ENCODE results near the gene MAP2K3.
"Not testable (repeated sequence)": the region's sequence is repeated elsewhere in the genome, so short reads cannot be mapped to it uniquely, and the experiment has no call there.

Gene MAP2K3

GRCh38 chr17:21304091-21304490 lies 19.6 kb downstream of the MAP2K3 start:
- H3K9me3 ChIP-seq (ENCODE audit: control insufficient read depth, low read length), result no peaks in the 10 kb centered on the region
- H3K4me3 ChIP-seq (ENCODE audit: insufficient read depth, low read depth, low read length), result no peak overlapping the region
- H3K27me3 ChIP-seq (ENCODE audit: control insufficient read depth, insufficient read depth, low read length, poor library complexity, severe bottlenecking), result no peaks in the 10 kb centered on the region
- no peak overlapping the region for H3K27ac ChIP-seq (ENCODE audit: insufficient read depth, low read depth, low read length, poor library complexity, severe bottlenecking)
- H3K36me3 ChIP-seq (ENCODE audit: control insufficient read depth, insufficient read depth, low read length), result peaks cover 9% of the 10 kb centered on the region
- WGBS, 2 experiments, result 82 to 84% methylated on average over 9 of the region's 9 CpGs
- no peaks in the 10 kb centered on the region for H3K4me1 ChIP-seq (ENCODE audit: control insufficient read depth, insufficient read depth, low read length)

GRCh38 chr17:21304551-21305151 lies 20.1 kb downstream of the MAP2K3 start:
- not testable (repeated sequence) for H3K27me3 ChIP-seq (ENCODE audit: control insufficient read depth, insufficient read depth, low read length, poor library complexity, severe bottlenecking); H3K27ac ChIP-seq (ENCODE audit: insufficient read depth, low read depth, low read length, poor library complexity, severe bottlenecking); H3K4me3 ChIP-seq (ENCODE audit: insufficient read depth, low read depth, low read length); H3K4me1 ChIP-seq (ENCODE audit: control insufficient read depth, insufficient read depth, low read length); H3K9me3 ChIP-seq (ENCODE audit: control insufficient read depth, low read length)
- H3K36me3 ChIP-seq (ENCODE audit: control insufficient read depth, insufficient read depth, low read length), result peaks cover 11% of the 10 kb centered on the region
- 88 to 90% methylated on average over 17 of the region's 17 CpGs for WGBS, 2 experiments

- not testable (repeated sequence) for H3K36me3 ChIP-seq (ENCODE audit: control insufficient read depth, insufficient read depth, low read length); H3K27ac ChIP-seq (ENCODE audit: insufficient read depth, low read depth, low read length, poor library complexity, severe bottlenecking); H3K4me1 ChIP-seq (ENCODE audit: control insufficient read depth, insufficient read depth, low read length); H3K9me3 ChIP-seq (ENCODE audit: control insufficient read depth, low read length); H3K27me3 ChIP-seq (ENCODE audit: control insufficient read depth, insufficient read depth, low read length, poor library complexity, severe bottlenecking); H3K4me3 ChIP-seq (ENCODE audit: insufficient read depth, low read depth, low read length)
- WGBS, 2 experiments, result 92 to 93% methylated on average over 15 to 16 of the region's 20 CpGs
These were observed 21.1 kb downstream of the MAP2K3 start for GRCh38 chr17:21305431-21306180.

GRCh38 chr17:21306611-21307272 lies 22.2 kb downstream of the MAP2K3 start:
- H3K4me1 ChIP-seq (ENCODE audit: control insufficient read depth, insufficient read depth, low read length); H3K9me3 ChIP-seq (ENCODE audit: control insufficient read depth, low read length); H3K27ac ChIP-seq (ENCODE audit: insufficient read depth, low read depth, low read length, poor library complexity, severe bottlenecking); H3K36me3 ChIP-seq (ENCODE audit: control insufficient read depth, insufficient read depth, low read length); H3K4me3 ChIP-seq (ENCODE audit: insufficient read depth, low read depth, low read length); H3K27me3 ChIP-seq (ENCODE audit: control insufficient read depth, insufficient read depth, low read length, poor library complexity, severe bottlenecking): not testable (repeated sequence)
- 80 to 84% methylated on average over 8 of the region's 8 CpGs for WGBS, 2 experiments

- H3K27ac ChIP-seq (ENCODE audit: insufficient read depth, low read depth, low read length, poor library complexity, severe bottlenecking); H3K36me3 ChIP-seq (ENCODE audit: control insufficient read depth, insufficient read depth, low read length); H3K9me3 ChIP-seq (ENCODE audit: control insufficient read depth, low read length); H3K4me3 ChIP-seq (ENCODE audit: insufficient read depth, low read depth, low read length); H3K27me3 ChIP-seq (ENCODE audit: control insufficient read depth, insufficient read depth, low read length, poor library complexity, severe bottlenecking); H3K4me1 ChIP-seq (ENCODE audit: control insufficient read depth, insufficient read depth, low read length): not testable (repeated sequence)
- 43 to 56% methylated on average over 2 of the region's 5 CpGs for WGBS, 2 experiments
These were observed 22.7 kb downstream of the MAP2K3 start for GRCh38 chr17:21307273-21307625.

GRCh38 chr17:21308931-21309381 lies 24.4 kb downstream of the MAP2K3 start:
- H3K27ac ChIP-seq (ENCODE audit: insufficient read depth, low read depth, low read length, poor library complexity, severe bottlenecking); H3K4me3 ChIP-seq (ENCODE audit: insufficient read depth, low read depth, low read length); H3K4me1 ChIP-seq (ENCODE audit: control insufficient read depth, insufficient read depth, low read length); H3K36me3 ChIP-seq (ENCODE audit: control insufficient read depth, insufficient read depth, low read length); H3K9me3 ChIP-seq (ENCODE audit: control insufficient read depth, low read length); H3K27me3 ChIP-seq (ENCODE audit: control insufficient read depth, insufficient read depth, low read length, poor library complexity, severe bottlenecking): not testable (repeated sequence)
- 90 to 94% methylated on average over 6 of the region's 6 CpGs for WGBS, 2 experiments

- H3K27ac ChIP-seq (ENCODE audit: insufficient read depth, low read depth, low read length, poor library complexity, severe bottlenecking); H3K36me3 ChIP-seq (ENCODE audit: control insufficient read depth, insufficient read depth, low read length); H3K27me3 ChIP-seq (ENCODE audit: control insufficient read depth, insufficient read depth, low read length, poor library complexity, severe bottlenecking); H3K9me3 ChIP-seq (ENCODE audit: control insufficient read depth, low read length); H3K4me3 ChIP-seq (ENCODE audit: insufficient read depth, low read depth, low read length); H3K4me1 ChIP-seq (ENCODE audit: control insufficient read depth, insufficient read depth, low read length): not testable (repeated sequence)
- WGBS, 2 experiments, result 95% methylated on average over 15 to 16 of the region's 16 CpGs
These were observed 25.7 kb downstream of the MAP2K3 start for GRCh38 chr17:21310061-21310765.

GRCh38 chr17:21310766-21311602 lies 26.5 kb downstream of the MAP2K3 start:
- not testable (repeated sequence) for H3K4me3 ChIP-seq (ENCODE audit: insufficient read depth, low read depth, low read length); H3K27ac ChIP-seq (ENCODE audit: insufficient read depth, low read depth, low read length, poor library complexity, severe bottlenecking); H3K36me3 ChIP-seq (ENCODE audit: control insufficient read depth, insufficient read depth, low read length); H3K4me1 ChIP-seq (ENCODE audit: control insufficient read depth, insufficient read depth, low read length); H3K27me3 ChIP-seq (ENCODE audit: control insufficient read depth, insufficient read depth, low read length, poor library complexity, severe bottlenecking); H3K9me3 ChIP-seq (ENCODE audit: control insufficient read depth, low read length)
- 96 to 97% methylated on average over 21 to 22 of the region's 22 CpGs for WGBS, 2 experiments

- Histone ChIP-seq H3K4me3 (ENCODE audit: insufficient read depth, low read depth, low read length) (no peak overlapping the region), H3K36me3 (ENCODE audit: control insufficient read depth, insufficient read depth, low read length) (peaks cover 5% of the 10 kb centered on the region), H3K9me3 (ENCODE audit: control insufficient read depth, low read length) (no peaks in the 10 kb centered on the region), H3K27ac (ENCODE audit: insufficient read depth, low read depth, low read length, poor library complexity, severe bottlenecking) (no peak overlapping the region), H3K27me3 (ENCODE audit: control insufficient read depth, insufficient read depth, low read length, poor library complexity, severe bottlenecking) (peaks cover 15% of the 10 kb centered on the region), H3K4me1 (ENCODE audit: control insufficient read depth, insufficient read depth, low read length) (no peaks in the 10 kb centered on the region)
- WGBS, 2 experiments, result 86 to 87% methylated on average over 5 of the region's 5 CpGs
These were observed 28.8 kb downstream of the MAP2K3 start for GRCh38 chr17:21313320-21313719.

Measured in ectodermal cell (in vitro differentiated cells).